A673 (cell line): ENCODE results near the gene DNAJC27. TPM values are rescaled to one million over a fixed set of nuclear protein-coding genes. Genes with fewer than 3 reads are reported as not detected.

Source experiments
- BruUV-seq: library from RNA; stranded (reverse); fragments of 400-500 nt; replicated peaks from 2 replicates; lab custom pipeline; 2021; lab: Mats Ljungman, UMichigan
- CTCF ChIA-PET: fragments of 300-600 bp; sonication (Branson Sonifier 250); formaldehyde crosslinking; loops from one replicate; lab custom pipeline; 2022; ENCODE audit warnings: antibody characterized with exemption; lab: Charles Lee
- POLR2A ChIA-PET: fragments of 300-600 bp; sonication (Branson Sonifier 250); formaldehyde crosslinking; loops from one replicate; lab custom pipeline; 2022; ENCODE audit warnings: antibody characterized with exemption; ENCODE audit not compliant: low non-redundant PET; lab: Charles Lee
- DNase-seq: peaks from one replicate; pipeline ENCODE4 v3.0.0-alpha.2; 2015; ENCODE audit warnings: low spot score
- H3K27ac ChIP-seq: fragments of 200-600 bp; sonication (generic); 2 replicates; pipeline ENCODE4 v1.5.1; 2016; ENCODE audit warnings: mixed run types, low read depth, mild to moderate bottlenecking, mixed read lengths, antibody characterized with exemption, low read length; ENCODE audit not compliant: poor library complexity, severe bottlenecking
- H3K27me3 ChIP-seq: fragments of 200-600 bp; sonication (generic); replicated peaks from 2 replicates; pipeline ENCODE4 v1.6.1; 2017; ENCODE audit warnings: mixed run types, low read depth, mild to moderate bottlenecking, mixed read lengths, antibody characterized with exemption, low read length; ENCODE audit not compliant: insufficient read depth, poor library complexity
- H3K36me3 ChIP-seq: fragments of 200-600 bp; sonication (generic); 2 replicates; pipeline ENCODE4 v1.6.1; 2016; ENCODE audit warnings: mixed run types, mild to moderate bottlenecking, mixed read lengths, antibody characterized with exemption, low read length; ENCODE audit not compliant: insufficient read depth, poor library complexity, severe bottlenecking
- H3K4me1 ChIP-seq: fragments of 200-600 bp; sonication (generic); 2 replicates; pipeline ENCODE4 v1.6.1; 2017; ENCODE audit warnings: mixed run types, mild to moderate bottlenecking, mixed read lengths, antibody characterized with exemption, low read length; ENCODE audit not compliant: insufficient read depth, poor library complexity, severe bottlenecking
- H3K4me3 ChIP-seq: fragments of 200-600 bp; sonication (generic); 2 replicates; pipeline ENCODE4 v1.5.1; 2016; ENCODE audit warnings: low read depth, mixed run types, mild to moderate bottlenecking, mixed read lengths, low read length; ENCODE audit not compliant: poor library complexity, severe bottlenecking
- H3K9me3 ChIP-seq: fragments of 200-600 bp; sonication (generic); 2 replicates; pipeline ENCODE4 v1.6.1; 2016; ENCODE audit warnings: mixed run types, low read depth, mild to moderate bottlenecking, mixed read lengths, antibody characterized with exemption, low read length; ENCODE audit not compliant: poor library complexity, severe bottlenecking
- CTCF ChIP-seq: fragments of 300-800, 200-600 bp; sonication (generic); conservative IDR thresholded peaks from 2 replicates; pipeline ENCODE4 v1.5.1; 2017; ENCODE audit warnings: low read depth, mild to moderate bottlenecking, antibody characterized with exemption, low read length, moderate library complexity, mixed read lengths
- EZH2 ChIP-seq: fragments of 200-600 bp; sonication (generic); IDR thresholded peaks from 2 replicates; pipeline ENCODE4 v1.6.1; 2017; ENCODE audit warnings: borderline replicate concordance, low read depth, mild to moderate bottlenecking, mixed read lengths, antibody characterized with exemption, low read length; ENCODE audit not compliant: poor library complexity, severe bottlenecking
- intact Hi-C: fragments of 100-400 bp; cut with micrococcal nuclease; formaldehyde crosslinking; loops from one replicate; pipeline ENCODE4 v1.10.0; 2022; ENCODE audit not compliant: unreplicated experiment
- total RNA-seq: library from RNA; stranded (reverse); gene quantifications from 2 replicates; pipeline ENCODE4 v1.2.3, GENCODE V29; 2021

Gene DNAJC27
- total RNA-seq, 1 experiment from 2014 or later, result 4.4 TPM

GRCh38 chr2:24903161-24904103 is 68.3 kb downstream of the DNAJC27 start:
- DNase-seq, result no peak
- CTCF ChIA-PET, result no interaction called here

GRCh38 chr2:24899361-24899910 is 72.3 kb downstream of the DNAJC27 start:
- TF ChIP-seq EZH2 (no peak), CTCF (no peak)
- ChIA-PET CTCF (no interaction called here), POLR2A (no interaction called here)
- Histone ChIP-seq H3K36me3 (no peaks in the 10 kb centered on the region), H3K4me1 (no peaks in the 10 kb centered on the region), H3K4me3 (no peak overlapping the region), H3K27ac (no peak overlapping the region), H3K27me3 (no peaks in the 10 kb centered on the region), H3K9me3 (peaks cover 11% of the 10 kb centered on the region)
- no TSS peak for BruUV-seq
- intact Hi-C loops, result no loop called here
- no peak for DNase-seq

More at GRCh38 chr2:24903161-24904103, 68.3 kb downstream of the DNAJC27 start:
- TF ChIP-seq EZH2 (no peak), CTCF (no peak)
- no peaks in the 10 kb centered on the region for H3K27me3 ChIP-seq
- H3K4me1 ChIP-seq, result no peaks in the 10 kb centered on the region
- POLR2A ChIA-PET, result no interaction called here
- no TSS peak for BruUV-seq
- no peaks in the 10 kb centered on the region for H3K36me3 ChIP-seq
- H3K27ac ChIP-seq, result no peak overlapping the region
- H3K9me3 ChIP-seq, result no peaks in the 10 kb centered on the region
- intact Hi-C loops, result no loop called here
- no peak overlapping the region for H3K4me3 ChIP-seq

- ChIA-PET POLR2A (no interaction called here), CTCF (no interaction called here)
- no TSS peak for BruUV-seq
- H3K27me3 ChIP-seq, result no peaks in the 10 kb centered on the region
- no peaks in the 10 kb centered on the region for H3K4me1 ChIP-seq
- H3K4me3 ChIP-seq, result no peak overlapping the region
- intact Hi-C loops, result no loop called here
- peaks cover 15% of the 10 kb centered on the region for H3K9me3 ChIP-seq
- DNase-seq, result no peak
- no peak overlapping the region for H3K27ac ChIP-seq
- TF ChIP-seq EZH2, result no peak
- TF ChIP-seq CTCF, result no peak
- no peaks in the 10 kb centered on the region for H3K36me3 ChIP-seq
Observed at GRCh38 chr2:24898122-24899109, 73.3 kb downstream of the DNAJC27 start.
